ENCODE results near the gene GRIK3. TPM values are rescaled to one million over a fixed set of nuclear protein-coding genes. Genes with fewer than 3 reads are reported as not detected.

GRIK3 gene
- total RNA-seq, 3 donors from 2014 or later (not counting 1 experiment from before 2014, with no cell fraction given) = not detected

- DNase-seq (no peak), ATAC-seq (no peak)
- Histone ChIP-seq H3K36me3 (ENCODE audit: control insufficient read depth, insufficient read depth, low read length) (no peaks in the 10 kb centered on the region), H3K27me3 (ENCODE audit: control insufficient read depth, insufficient read depth, low read length) (peaks cover 7% of the 10 kb centered on the region), H3K9me3 (ENCODE audit: control insufficient read depth, insufficient read depth, low read length) (no peaks in the 10 kb centered on the region), H3K27ac (ENCODE audit: low read length) (no peak overlapping the region), H3K4me1 (ENCODE audit: control insufficient read depth, insufficient read depth, low read length) (peaks cover 3% of the 10 kb centered on the region), H3K4me3 (ENCODE audit: low read length) (no peak overlapping the region)
- Mint-ChIP-seq H3K27me3 (ENCODE audit: low read depth in 2 of 2) (peaks cover 49 to 51% of the 10 kb centered on the region in 2 donors), H3K4me3 (no peak overlapping the region), H3K36me3 (no peaks in the 10 kb centered on the region), H3K4me1 (no peaks in the 10 kb centered on the region), H3K27ac (no peak overlapping the region), H3K9me3 (no peaks in the 10 kb centered on the region)
- under 1% methylated on average over 20 of the region's 20 CpGs for WGBS (ENCODE audit: insufficient coverage)
- TF ChIP-seq, protein P1, sequence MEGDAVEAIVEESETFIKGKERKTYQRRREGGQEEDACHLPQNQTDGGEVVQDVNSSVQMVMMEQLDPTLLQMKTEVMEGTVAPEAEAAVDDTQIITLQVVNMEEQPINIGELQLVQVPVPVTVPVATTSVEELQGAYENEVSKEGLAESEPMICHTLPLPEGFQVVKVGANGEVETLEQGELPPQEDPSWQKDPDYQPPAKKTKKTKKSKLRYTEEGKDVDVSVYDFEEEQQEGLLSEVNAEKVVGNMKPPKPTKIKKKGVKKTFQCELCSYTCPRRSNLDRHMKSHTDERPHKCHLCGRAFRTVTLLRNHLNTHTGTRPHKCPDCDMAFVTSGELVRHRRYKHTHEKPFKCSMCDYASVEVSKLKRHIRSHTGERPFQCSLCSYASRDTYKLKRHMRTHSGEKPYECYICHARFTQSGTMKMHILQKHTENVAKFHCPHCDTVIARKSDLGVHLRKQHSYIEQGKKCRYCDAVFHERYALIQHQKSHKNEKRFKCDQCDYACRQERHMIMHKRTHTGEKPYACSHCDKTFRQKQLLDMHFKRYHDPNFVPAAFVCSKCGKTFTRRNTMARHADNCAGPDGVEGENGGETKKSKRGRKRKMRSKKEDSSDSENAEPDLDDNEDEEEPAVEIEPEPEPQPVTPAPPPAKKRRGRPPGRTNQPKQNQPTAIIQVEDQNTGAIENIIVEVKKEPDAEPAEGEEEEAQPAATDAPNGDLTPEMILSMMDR (IDR thresholded peaks at IDR 0.05) = no peak
- intact Hi-C loops (cut with micrococcal nuclease) = no loop called here
These were observed 1.7 kb upstream of the GRIK3 start for GRCh38 chr1:37035796-37036666.

DNA sequence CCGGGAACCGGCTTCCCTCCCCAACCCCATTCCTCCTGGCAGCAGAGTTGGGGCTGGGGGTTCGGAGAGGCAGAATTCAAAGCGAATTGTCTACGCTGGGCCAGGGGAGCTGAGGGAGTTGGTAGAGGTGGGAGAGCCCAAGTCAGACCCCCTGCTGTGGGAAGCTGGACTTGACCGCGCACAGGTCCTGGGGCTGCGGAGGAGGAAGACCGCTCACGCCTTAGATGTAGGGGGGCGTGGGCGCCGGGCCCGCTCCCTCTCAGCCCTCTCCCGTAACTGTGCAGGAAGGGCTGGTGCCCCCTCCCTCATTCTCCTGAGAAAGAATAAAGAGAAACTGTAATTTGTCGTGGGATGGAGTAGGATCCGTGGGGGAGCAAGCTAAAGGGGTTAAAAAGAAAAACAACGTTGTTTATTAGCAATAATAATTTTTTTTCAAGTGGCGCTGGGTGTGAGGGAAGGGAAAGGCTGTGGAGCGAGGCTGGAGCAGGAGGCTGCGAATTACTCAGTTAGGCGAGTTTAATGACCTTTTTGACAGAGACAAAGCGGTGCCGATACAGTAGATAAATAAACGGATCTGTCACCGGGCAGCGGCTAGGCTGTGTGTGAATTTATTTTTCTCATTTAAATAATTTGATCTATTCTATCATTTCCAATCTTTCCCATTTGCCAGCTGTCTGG, 838 bp upstream of the GRIK3 start:
- no peak overlapping the region for H3K4me3 ChIP-seq (ENCODE audit: low read length)
- Mint-ChIP-seq H3K27me3 (ENCODE audit: low read depth in 2 of 2) (peaks cover 41 to 48% of the 10 kb centered on the region in 2 donors), H3K27ac (no peak overlapping the region), H3K4me3 (no peak overlapping the region), H3K36me3 (no peaks in the 10 kb centered on the region), H3K4me1 (no peaks in the 10 kb centered on the region), H3K9me3 (no peaks in the 10 kb centered on the region)
- H3K27me3 ChIP-seq (ENCODE audit: control insufficient read depth, insufficient read depth, low read length) = peaks cover 7% of the 10 kb centered on the region
- DNase-seq (no peak), ATAC-seq (no peak)
- no peaks in the 10 kb centered on the region for H3K36me3 ChIP-seq (ENCODE audit: control insufficient read depth, insufficient read depth, low read length)
- WGBS (ENCODE audit: insufficient coverage) = 9% methylated on average over 20 of the region's 27 CpGs
- no peak overlapping the region for H3K27ac ChIP-seq (ENCODE audit: low read length)
- TF ChIP-seq, protein P1 (IDR thresholded peaks at IDR 0.05) = no peak
- H3K9me3 ChIP-seq (ENCODE audit: control insufficient read depth, insufficient read depth, low read length) = no peaks in the 10 kb centered on the region
- H3K4me1 ChIP-seq (ENCODE audit: control insufficient read depth, insufficient read depth, low read length) = peaks cover 3% of the 10 kb centered on the region
- intact Hi-C loops (cut with micrococcal nuclease) = no loop called here

DNA sequence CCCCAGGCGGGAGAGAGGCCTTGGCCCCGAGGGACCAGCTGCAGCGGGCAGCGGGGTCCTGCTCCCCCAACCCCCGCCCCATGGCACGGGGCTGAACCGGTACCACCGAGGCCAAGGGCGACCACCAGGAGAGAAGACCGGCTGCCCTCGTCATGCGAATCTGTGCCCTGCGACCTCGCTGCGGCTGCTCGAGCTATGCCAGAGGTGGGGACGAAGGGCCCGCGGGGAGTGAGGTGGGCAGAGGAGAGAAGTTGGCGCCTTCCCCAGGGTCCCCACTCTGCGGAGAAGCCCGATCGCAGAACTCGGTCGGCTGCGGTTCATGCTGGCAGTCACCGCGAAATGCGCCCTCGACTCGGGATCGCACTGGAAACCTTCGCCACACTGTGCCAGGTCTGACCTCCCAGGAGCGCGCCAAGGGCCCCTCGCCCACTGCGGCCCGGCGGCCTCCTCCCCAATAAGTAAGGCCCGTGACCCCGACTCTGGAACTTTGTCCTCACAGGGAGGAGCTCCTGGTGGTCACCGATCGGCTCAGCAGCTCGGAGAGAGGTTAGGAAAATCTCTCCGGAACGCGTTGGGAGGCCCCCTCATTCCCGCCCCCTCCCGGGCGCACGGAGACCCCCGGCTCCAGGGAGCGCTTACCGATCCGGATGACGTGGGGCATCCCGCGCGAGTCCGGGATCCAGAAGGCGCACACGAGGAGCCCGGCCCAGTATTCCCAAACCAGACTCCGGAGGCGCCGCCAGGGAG, 787 bp downstream of the GRIK3 start:
- H3K4me1 ChIP-seq (ENCODE audit: control insufficient read depth, insufficient read depth, low read length) = peaks cover 3% of the 10 kb centered on the region
- peaks cover 7% of the 10 kb centered on the region for H3K27me3 ChIP-seq (ENCODE audit: control insufficient read depth, insufficient read depth, low read length)
- intact Hi-C loops (cut with micrococcal nuclease) = no loop called here
- Mint-ChIP-seq H3K27ac (no peak overlapping the region), H3K4me3 (no peak overlapping the region), H3K9me3 (no peaks in the 10 kb centered on the region), H3K36me3 (no peaks in the 10 kb centered on the region), H3K4me1 (no peaks in the 10 kb centered on the region), H3K27me3 (ENCODE audit: low read depth in 2 of 2) (peaks cover 33 to 45% of the 10 kb centered on the region in 2 donors)
- ATAC-seq (no peak), DNase-seq (no peak)
- no peaks in the 10 kb centered on the region for H3K36me3 ChIP-seq (ENCODE audit: control insufficient read depth, insufficient read depth, low read length)
- H3K9me3 ChIP-seq (ENCODE audit: control insufficient read depth, insufficient read depth, low read length) = no peaks in the 10 kb centered on the region
- TF ChIP-seq, protein P1 (IDR thresholded peaks at IDR 0.05) = no peak
- no peak overlapping the region for H3K4me3 ChIP-seq (ENCODE audit: low read length)
- WGBS (ENCODE audit: insufficient coverage) = 4% methylated on average over 66 of the region's 66 CpGs
- H3K27ac ChIP-seq (ENCODE audit: low read length) = no peak overlapping the region
